Smooth muscle cell (in vitro differentiated cells): ENCODE data around the gene ZNF740. TPM values are rescaled to one million over a fixed set of nuclear protein-coding genes. Genes with fewer than 3 reads are reported as not detected.

ENCODE experiments used
- DNase-seq: peaks from one replicate; lab custom pipeline; 2025; ENCODE audit not compliant: unreplicated experiment; lab: John Stamatoyannopoulos, UW
- H2AFZ ChIP-seq: fragments of 200-600 bp; sonication (generic); 2 replicates; pipeline ENCODE4 v1.6.0; 2016; ENCODE audit warnings: antibody characterized with exemption, low read depth, mild to moderate bottlenecking
- H3F3A ChIP-seq: fragments of 200-600 bp; sonication (generic); 2 replicates; pipeline ENCODE4 v1.6.0; 2017; ENCODE audit warnings: antibody characterized with exemption, low read depth
- H3K27ac ChIP-seq: fragments of 200-600 bp; sonication (generic); 2 replicates; pipeline ENCODE4 v1.5.1; 2016; ENCODE audit warnings: low read depth, mild to moderate bottlenecking
- H3K27me3 ChIP-seq: fragments of 200-600 bp; sonication (generic); 2 replicates; pipeline ENCODE4 v1.6.1; 2016; ENCODE audit warnings: low read depth, mild to moderate bottlenecking
- H3K36me3 ChIP-seq: fragments of 200-600 bp; sonication (generic); 2 replicates; pipeline ENCODE4 v1.5.1; 2016; ENCODE audit warnings: low read depth
- H3K4me1 ChIP-seq: fragments of 200-600 bp; sonication (generic); 2 replicates; pipeline ENCODE4 v1.5.1; 2016; ENCODE audit warnings: low read depth
- H3K4me2 ChIP-seq: fragments of 200-600 bp; sonication (generic); 2 replicates; pipeline ENCODE4 v1.6.0; 2016; ENCODE audit warnings: mild to moderate bottlenecking
- H3K4me3 ChIP-seq: fragments of 200-600 bp; sonication (generic); 2 replicates; pipeline ENCODE4 v1.5.1; 2016; ENCODE audit warnings: mild to moderate bottlenecking
- H3K79me2 ChIP-seq: fragments of 200-600 bp; sonication (generic); 2 replicates; pipeline ENCODE4 v1.6.0; 2016; ENCODE audit warnings: low read depth, mild to moderate bottlenecking
- H3K9ac ChIP-seq: fragments of 200-600 bp; sonication (generic); 2 replicates; pipeline ENCODE4 v1.6.0; 2016; ENCODE audit warnings: low read depth
- H3K9me3 ChIP-seq: fragments of 200-600 bp; sonication (generic); replicated peaks from 2 replicates; pipeline ENCODE4 v1.5.1; 2016; ENCODE audit warnings: low read depth
- H4K20me1 ChIP-seq: fragments of 200-600 bp; sonication (generic); 2 replicates; pipeline ENCODE4 v1.6.0; 2016; ENCODE audit warnings: low read depth
- CTCF ChIP-seq: fragments of 200-600 bp; sonication (generic); IDR thresholded peaks from 2 replicates; pipeline ENCODE4 v1.5.1; 2017; ENCODE audit warnings: borderline replicate concordance, mild to moderate bottlenecking, antibody characterized with exemption; ENCODE audit not compliant: insufficient read depth, poor library complexity, severe bottlenecking
- WGBS: methylation state at CpG from one replicate; pipeline ENCODE4 v1.1.7; 2016; ENCODE audit warnings: low lambda C conversion rate; 5-methylcytosine and 5-hydroxymethylcytosine counted together
- polyA plus RNA-seq: library from polyadenylated mRNA; unstranded; fragments of >200 nt; fragmentation: Nextera tagmentation; extraction: Ambion mirVana; gene quantifications from 2 replicates; pipeline ENCODE4 v1.2.1, GENCODE V29; 2016
- total RNA-seq: library from RNA; depleted of rRNA; stranded (reverse); fragments of >200 nt; gene quantifications from 2 replicates; pipeline ENCODE4 v1.2.3, GENCODE V29; 2014

Gene ZNF740
- total and polyA plus RNA-seq, 2 experiments from 2014 or later = 1.0 to 5.2 TPM

- H3K27ac ChIP-seq = no peak overlapping the region
- H3K9ac ChIP-seq = no peak overlapping the region
- 97% methylated on average over 14 of the region's 14 CpGs for WGBS
- H3K9me3 ChIP-seq = no peaks in the 10 kb centered on the region
- TF ChIP-seq CTCF = no peak
- no peak overlapping the region for H3K4me2 ChIP-seq
- no peaks in the 10 kb centered on the region for H3F3A ChIP-seq
- H4K20me1 ChIP-seq = peaks cover 3% of the 10 kb centered on the region
- no peaks in the 10 kb centered on the region for H3K36me3 ChIP-seq
- peaks cover 5% of the 10 kb centered on the region for H3K27me3 ChIP-seq
- H3K4me1 ChIP-seq = no peaks in the 10 kb centered on the region
- no peak for DNase-seq
- no peaks in the 10 kb centered on the region for H3K79me2 ChIP-seq
- H2AFZ ChIP-seq = no peak overlapping the region
- H3K4me3 ChIP-seq = no peak overlapping the region
Measured at GRCh38 chr12:53192531-53193021, 12.1 kb downstream of the ZNF740 start.

- Histone ChIP-seq H3K4me2 (no peak overlapping the region), H3K9ac (no peak overlapping the region), H2AFZ (no peak overlapping the region), H3K9me3 (no peaks in the 10 kb centered on the region), H3K27me3 (peaks cover 7% of the 10 kb centered on the region), H3K79me2 (no peaks in the 10 kb centered on the region), H3K36me3 (no peaks in the 10 kb centered on the region), H3K4me3 (no peak overlapping the region), H3F3A (no peaks in the 10 kb centered on the region), H3K4me1 (no peaks in the 10 kb centered on the region), H4K20me1 (peaks cover 3% of the 10 kb centered on the region), H3K27ac (no peak overlapping the region)
- no peak for DNase-seq
- 92% methylated on average over 9 of the region's 9 CpGs for WGBS
- TF ChIP-seq CTCF = no peak
Measured at GRCh38 chr12:53193040-53193439, 12.5 kb downstream of the ZNF740 start.

- Histone ChIP-seq H4K20me1 (peaks cover 3% of the 10 kb centered on the region), H2AFZ (no peak overlapping the region), H3K4me3 (no peak overlapping the region), H3K27ac (no peak overlapping the region), H3K4me1 (no peaks in the 10 kb centered on the region), H3K27me3 (peaks cover 13% of the 10 kb centered on the region), H3K36me3 (no peaks in the 10 kb centered on the region), H3K79me2 (no peaks in the 10 kb centered on the region), H3K9me3 (no peaks in the 10 kb centered on the region), H3F3A (no peaks in the 10 kb centered on the region), H3K9ac (no peak overlapping the region), H3K4me2 (no peak overlapping the region)
- WGBS = 81% methylated on average over 11 of the region's 11 CpGs
- no peak for TF ChIP-seq CTCF
- no peak for DNase-seq
Measured at GRCh38 chr12:53193985-53194716, 13.6 kb downstream of the ZNF740 start.

- DNase-seq = no peak
- Histone ChIP-seq H3K4me3 (no peak overlapping the region), H3K9ac (no peak overlapping the region), H3K4me1 (no peaks in the 10 kb centered on the region), H4K20me1 (peaks cover 3% of the 10 kb centered on the region), H3K36me3 (no peaks in the 10 kb centered on the region), H2AFZ (no peak overlapping the region), H3K4me2 (no peak overlapping the region), H3K79me2 (no peaks in the 10 kb centered on the region), H3K9me3 (no peaks in the 10 kb centered on the region), H3F3A (no peaks in the 10 kb centered on the region), H3K27me3 (peaks cover 13% of the 10 kb centered on the region), H3K27ac (no peak overlapping the region)
- 100% methylated on average over 1 of the region's 1 CpG for WGBS
- TF ChIP-seq CTCF = no peak
Measured at GRCh38 chr12:53194973-53195372, 14.5 kb downstream of the ZNF740 start.
